ENCODE measurements around the gene BTBD9. TPM values are rescaled to one million over a fixed set of nuclear protein-coding genes. Genes with fewer than 3 reads are reported as not detected.

BTBD9 gene
- polyA plus RNA-seq, 1 donor (not counting 4 experiments of a cell fraction or from before 2014, with no cell fraction given), result 6.8 TPM

DNA sequence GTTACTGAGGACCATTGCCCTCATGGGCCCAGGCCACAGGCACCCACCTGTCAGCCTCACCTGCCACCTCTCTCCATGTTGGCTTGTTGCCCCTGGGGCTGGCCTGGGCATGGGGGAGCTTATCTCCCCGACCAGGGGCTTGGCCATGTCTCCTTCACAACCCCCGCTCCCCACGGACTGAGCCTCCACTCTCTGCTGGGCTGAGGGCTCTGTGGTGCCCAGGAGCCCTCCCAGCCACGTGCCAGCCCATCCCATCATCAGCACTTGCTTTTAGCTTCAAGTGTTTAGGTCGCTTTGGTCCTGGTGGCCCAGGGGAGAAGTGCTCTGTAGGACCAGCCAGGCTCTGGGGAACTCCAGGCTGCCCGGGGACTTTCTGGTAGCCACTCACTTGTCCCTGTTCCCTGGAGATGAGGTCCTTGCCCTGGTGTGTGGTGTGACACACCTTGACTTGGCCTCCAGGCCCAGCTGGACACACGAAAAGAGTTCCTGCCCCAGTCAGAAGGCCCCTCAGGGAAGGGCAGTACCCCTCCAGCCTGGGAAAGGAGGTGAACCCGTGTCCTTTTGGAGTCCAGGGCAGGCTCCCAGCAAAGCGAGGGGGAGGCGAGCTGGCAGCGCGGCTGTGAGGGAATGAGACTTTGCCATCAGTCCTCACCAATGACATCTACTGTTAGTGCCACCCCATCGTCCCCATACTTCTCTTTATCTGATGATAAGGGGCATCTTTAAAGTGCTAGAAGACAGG is 467.6 kb downstream of the BTBD9 start:
- no peak for FAIRE-seq

DNA sequence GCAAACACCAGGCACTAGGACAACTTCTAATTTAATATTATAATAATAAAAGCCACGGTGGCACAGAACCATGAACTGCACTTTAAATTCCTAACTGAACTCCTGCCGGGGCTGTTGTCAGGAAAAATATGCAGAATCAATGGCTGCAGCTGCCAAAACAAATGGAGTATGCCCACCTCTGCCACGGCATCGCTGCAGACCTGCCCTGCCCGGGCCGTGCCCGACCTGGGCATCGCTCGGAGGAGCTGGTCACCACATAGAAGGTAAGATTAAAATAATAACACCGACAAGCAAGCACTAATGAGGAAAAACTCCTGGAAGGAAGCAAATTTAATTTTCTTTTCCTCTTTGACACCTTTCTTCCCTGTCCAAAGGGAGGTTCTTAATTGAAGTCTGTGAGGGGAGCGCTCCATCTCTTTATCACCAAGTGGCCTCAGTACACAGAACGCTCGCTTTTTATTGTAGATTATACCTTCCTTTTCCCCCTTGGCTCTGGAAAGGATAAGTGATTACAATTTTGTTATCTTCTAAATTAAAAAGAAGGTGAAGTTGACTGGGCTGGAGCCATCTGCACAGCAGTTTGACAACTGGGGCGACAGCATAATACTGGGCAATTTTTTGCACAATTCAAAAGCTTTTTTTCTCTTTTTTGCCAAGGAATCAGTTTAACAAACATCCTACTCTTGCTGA is 468.9 kb downstream of the BTBD9 start:
- no peak overlapping the region for H3K9ac ChIP-seq (ENCODE audit: control insufficient read depth, extremely low read depth, insufficient read depth, low read length)
- no peaks in the 10 kb centered on the region for H3K9me3 ChIP-seq (ENCODE audit: control insufficient read depth, low read depth, low read length)
- no peak overlapping the region for H2AFZ ChIP-seq (ENCODE audit: control insufficient read depth, low read length)
- H3K9me1 ChIP-seq (ENCODE audit: control insufficient read depth, extremely low read depth, insufficient read depth, low read length), result no peaks in the 10 kb centered on the region
- H3K27ac ChIP-seq (ENCODE audit: control insufficient read depth, insufficient read depth, low read length), result no peak overlapping the region
- no peaks in the 10 kb centered on the region for H4K20me1 ChIP-seq (ENCODE audit: control insufficient read depth, extremely low read depth, insufficient read depth, low read length)
- no peak overlapping the region for H3K4me3 ChIP-seq (ENCODE audit: control insufficient read depth in 2 of 3, extremely low read depth in 1 of 3, insufficient read depth in 2 of 3, low read depth in 1 of 3, low read length in 3 of 3)
- no peaks in the 10 kb centered on the region for H3K79me2 ChIP-seq (ENCODE audit: control insufficient read depth, insufficient read depth, low read length)
- H3K27me3 ChIP-seq (ENCODE audit: control insufficient read depth, extremely low read depth, insufficient read depth, low read length), result no peaks in the 10 kb centered on the region
- no peak for DNase-seq (ENCODE audit: low read depth, low spot score)
- H3K4me1 ChIP-seq (ENCODE audit: control insufficient read depth, extremely low read depth, insufficient read depth, low read length), result no peaks in the 10 kb centered on the region
- dilution Hi-C loops (cut with MboI; ENCODE audit: extremely low pct_ligation_motif_present, low sequenced_read_pairs), result no loop called here
- no peak for FAIRE-seq
- TF ChIP-seq, protein P1, sequence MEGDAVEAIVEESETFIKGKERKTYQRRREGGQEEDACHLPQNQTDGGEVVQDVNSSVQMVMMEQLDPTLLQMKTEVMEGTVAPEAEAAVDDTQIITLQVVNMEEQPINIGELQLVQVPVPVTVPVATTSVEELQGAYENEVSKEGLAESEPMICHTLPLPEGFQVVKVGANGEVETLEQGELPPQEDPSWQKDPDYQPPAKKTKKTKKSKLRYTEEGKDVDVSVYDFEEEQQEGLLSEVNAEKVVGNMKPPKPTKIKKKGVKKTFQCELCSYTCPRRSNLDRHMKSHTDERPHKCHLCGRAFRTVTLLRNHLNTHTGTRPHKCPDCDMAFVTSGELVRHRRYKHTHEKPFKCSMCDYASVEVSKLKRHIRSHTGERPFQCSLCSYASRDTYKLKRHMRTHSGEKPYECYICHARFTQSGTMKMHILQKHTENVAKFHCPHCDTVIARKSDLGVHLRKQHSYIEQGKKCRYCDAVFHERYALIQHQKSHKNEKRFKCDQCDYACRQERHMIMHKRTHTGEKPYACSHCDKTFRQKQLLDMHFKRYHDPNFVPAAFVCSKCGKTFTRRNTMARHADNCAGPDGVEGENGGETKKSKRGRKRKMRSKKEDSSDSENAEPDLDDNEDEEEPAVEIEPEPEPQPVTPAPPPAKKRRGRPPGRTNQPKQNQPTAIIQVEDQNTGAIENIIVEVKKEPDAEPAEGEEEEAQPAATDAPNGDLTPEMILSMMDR (optimal IDR thresholded peaks at IDR 0.05 in 1 of 3, IDR thresholded peaks at IDR 0.05 in 1 of 3, conservative IDR thresholded peaks at IDR 0.05 in 1 of 3; ENCODE audit: extremely low read depth in 1 of 3, insufficient read depth in 2 of 3, low read length in 3 of 3), result no peak
- TF ChIP-seq EZH2 (IDR thresholded peaks at IDR 0.05; ENCODE audit: low read length), result no peak
- H3K36me3 ChIP-seq (ENCODE audit: control insufficient read depth in 2 of 2, extremely low read depth in 1 of 2, insufficient read depth in 2 of 2, low read length in 2 of 2), result no peaks in the 10 kb centered on the region
- H3K4me2 ChIP-seq (ENCODE audit: control insufficient read depth, extremely low read depth, insufficient read depth, low read depth, low read length), result no peak overlapping the region

More for the DNA sequence above, 467.6 kb downstream of the BTBD9 start:
- Histone ChIP-seq H3K9me1 (ENCODE audit: control insufficient read depth, extremely low read depth, insufficient read depth, low read length) (no peaks in the 10 kb centered on the region), H3K27ac (ENCODE audit: control insufficient read depth, insufficient read depth, low read length) (no peak overlapping the region), H3K36me3 (ENCODE audit: control insufficient read depth in 2 of 2, extremely low read depth in 1 of 2, insufficient read depth in 2 of 2, low read length in 2 of 2) (no peaks in the 10 kb centered on the region), H3K79me2 (ENCODE audit: control insufficient read depth, insufficient read depth, low read length) (no peaks in the 10 kb centered on the region), H3K9ac (ENCODE audit: control insufficient read depth, extremely low read depth, insufficient read depth, low read length) (no peak overlapping the region), H3K9me3 (ENCODE audit: control insufficient read depth, low read depth, low read length) (no peaks in the 10 kb centered on the region), H2AFZ (ENCODE audit: control insufficient read depth, low read length) (no peak overlapping the region), H3K4me1 (ENCODE audit: control insufficient read depth, extremely low read depth, insufficient read depth, low read length) (no peaks in the 10 kb centered on the region), H3K4me2 (ENCODE audit: control insufficient read depth, extremely low read depth, insufficient read depth, low read depth, low read length) (no peak overlapping the region), H3K27me3 (ENCODE audit: control insufficient read depth, extremely low read depth, insufficient read depth, low read length) (no peaks in the 10 kb centered on the region), H3K4me3 (ENCODE audit: control insufficient read depth in 2 of 3, extremely low read depth in 1 of 3, insufficient read depth in 2 of 3, low read depth in 1 of 3, low read length in 3 of 3) (no peak overlapping the region), H4K20me1 (ENCODE audit: control insufficient read depth, extremely low read depth, insufficient read depth, low read length) (no peaks in the 10 kb centered on the region)
- dilution Hi-C loops (cut with MboI; ENCODE audit: extremely low pct_ligation_motif_present, low sequenced_read_pairs), result no loop called here
- no peak for DNase-seq (ENCODE audit: low read depth, low spot score)
- TF ChIP-seq EZH2 (IDR thresholded peaks at IDR 0.05; ENCODE audit: low read length), result no peak
- TF ChIP-seq, protein P1 (optimal IDR thresholded peaks at IDR 0.05 in 1 of 3, IDR thresholded peaks at IDR 0.05 in 1 of 3, conservative IDR thresholded peaks at IDR 0.05 in 1 of 3; ENCODE audit: extremely low read depth in 1 of 3, insufficient read depth in 2 of 3, low read length in 3 of 3), result no peak
